HepG2 (cell line): ENCODE results near the gene EEIG1. TPM values are rescaled to one million over a fixed set of nuclear protein-coding genes. Genes with fewer than 3 reads are reported as not detected.

Experiments
- DMAP1 ChIP-seq: IDR thresholded peaks from 2 replicates; pipeline ENCODE4 v1.6.1; 2016
- IRF2 ChIP-seq: IDR thresholded peaks from 2 replicates; pipeline ENCODE4 v1.6.1; 2018; ENCODE audit warnings: missing genetic modification reagents, missing compliant biosample characterization
- LCORL ChIP-seq, 2 experiments: fragments of 450-650 bp in 1 of 2; sonication (generic) in 1 of 2; formaldehyde crosslinking in 1 of 2; IDR thresholded peaks; 2 replicates each; pipeline versions ENCODE4 v1.5.0 to v1.6.1; 2017 to 2020; ENCODE audit warnings: antibody characterized with exemption in 1 of 2, missing genetic modification reagents in 1 of 2
- NCOA2 ChIP-seq: sonication (generic); formaldehyde crosslinking; IDR thresholded peaks from 2 replicates; pipeline ENCODE4 v1.8.0; 2022; ENCODE audit warnings: inconsistent platforms
- NFIB ChIP-seq: sonication (generic); formaldehyde crosslinking; IDR thresholded peaks from 2 replicates; pipeline ENCODE4 v1.9.0; 2021; ENCODE audit warnings: missing genetic modification reagents, mild to moderate bottlenecking, borderline replicate concordance
- NR2C2 ChIP-seq: sonication (generic); formaldehyde crosslinking; IDR thresholded peaks from 2 replicates; pipeline ENCODE4 v1.4.0; 2020; ENCODE audit warnings: missing genetic modification reagents, mild to moderate bottlenecking, moderate library complexity, borderline replicate concordance
- POGK ChIP-seq: sonication (generic); formaldehyde crosslinking; conservative IDR thresholded peaks from 2 replicates; pipeline ENCODE4 v1.8.0; 2022; ENCODE audit warnings: mild to moderate bottlenecking, moderate library complexity, missing genetic modification reagents
- SCMH1 ChIP-seq: sonication (generic); formaldehyde crosslinking; IDR thresholded peaks from 2 replicates; pipeline ENCODE4 v1.9.0; 2021; ENCODE audit warnings: missing genetic modification reagents, mild to moderate bottlenecking, borderline replicate concordance
- SMAD3 ChIP-seq: sonication (generic); formaldehyde crosslinking; IDR thresholded peaks from 2 replicates; pipeline ENCODE4 v1.4.0; 2020; ENCODE audit warnings: missing genetic modification reagents
- TBX2 ChIP-seq: sonication (generic); formaldehyde crosslinking; IDR thresholded peaks from 2 replicates; pipeline ENCODE4 v1.5.0; 2020; ENCODE audit warnings: missing genetic modification reagents, mild to moderate bottlenecking, borderline replicate concordance
- ZBTB46 ChIP-seq: sonication (generic); formaldehyde crosslinking; IDR thresholded peaks from 2 replicates; pipeline ENCODE4 v1.4.0; 2020; ENCODE audit warnings: mild to moderate bottlenecking, missing genetic modification reagents, borderline replicate concordance
- ZBTB8A ChIP-seq: sonication (generic); formaldehyde crosslinking; IDR thresholded peaks from 2 replicates; pipeline ENCODE4 v1.4.0; 2020; ENCODE audit warnings: mild to moderate bottlenecking, low read depth, missing genetic modification reagents, borderline replicate concordance
- ZMAT5 ChIP-seq: sonication (generic); formaldehyde crosslinking; IDR thresholded peaks from 2 replicates; pipeline ENCODE4 v1.5.0; 2020; ENCODE audit warnings: mild to moderate bottlenecking, low read depth, missing genetic modification reagents, borderline replicate concordance
- ZNF17 ChIP-seq: sonication (generic); formaldehyde crosslinking; IDR thresholded peaks from 2 replicates; pipeline ENCODE4 v1.5.0; 2020; ENCODE audit warnings: mild to moderate bottlenecking, missing genetic modification reagents
- ZNF350 ChIP-seq: sonication (generic); formaldehyde crosslinking; IDR thresholded peaks from 2 replicates; pipeline ENCODE4 v1.4.0; 2020; ENCODE audit warnings: mild to moderate bottlenecking, low read depth, missing genetic modification reagents, borderline replicate concordance
- ZNF367 ChIP-seq: sonication (generic); formaldehyde crosslinking; IDR thresholded peaks from 2 replicates; pipeline ENCODE4 v1.4.0; 2020; ENCODE audit warnings: missing genetic modification reagents, borderline replicate concordance
- ZNF670 ChIP-seq: sonication (generic); formaldehyde crosslinking; IDR thresholded peaks from 2 replicates; pipeline ENCODE4 v1.8.0; 2022; ENCODE audit warnings: mild to moderate bottlenecking, missing genetic modification reagents, borderline replicate concordance
- ZNF766 ChIP-seq: sonication (generic); formaldehyde crosslinking; IDR thresholded peaks from 2 replicates; pipeline ENCODE4 v1.5.0; 2020; ENCODE audit warnings: missing genetic modification reagents, borderline replicate concordance
- ZNF850 ChIP-seq: sonication (generic); formaldehyde crosslinking; conservative IDR thresholded peaks from 2 replicates; pipeline ENCODE4 v1.9.0; 2021; ENCODE audit warnings: mild to moderate bottlenecking, missing genetic modification reagents
- ZSCAN31 ChIP-seq: sonication (generic); formaldehyde crosslinking; IDR thresholded peaks from 2 replicates; pipeline ENCODE4 v1.5.0; 2020; ENCODE audit warnings: low read depth, mild to moderate bottlenecking, missing genetic modification reagents
- polyA plus RNA-seq, 8 experiments: library from polyadenylated mRNA; depleted of rRNA in 3 of 8; stranded (reverse) in 7 of 8; unstranded in 1 of 8; fragments of >200 nt; fragmentation: Illumina TruSeq in 4 of 8; extraction: Trizol in 4 of 8; gene quantifications; 2 replicates each; pipeline versions ENCODE4 v1.2.1 to v1.2.3, GENCODE V29; 2011 to 2016; ENCODE audit warnings: low read depth in 4 of 8, missing spikeins in 1 of 8, mixed read lengths in 1 of 8; ENCODE audit not compliant: insufficient read depth in 1 of 8
- total RNA-seq, 5 experiments: library from RNA; depleted of rRNA; stranded (reverse); fragments of >200 nt; fragmentation: Illumina TruSeq; extraction: Trizol; gene quantifications; 2 replicates each; pipeline ENCODE4 v1.2.3, GENCODE V29; 2016; ENCODE audit warnings: low read depth in 1 of 5
- TF ChIP-seq, protein P1 (sequence below): sonication (generic); formaldehyde crosslinking; IDR thresholded peaks from 2 replicates; pipeline ENCODE4 v1.5.0; 2020; ENCODE audit warnings: missing genetic modification reagents, mild to moderate bottlenecking, borderline replicate concordance
- TF ChIP-seq, protein P2 (sequence below): sonication (generic); formaldehyde crosslinking; IDR thresholded peaks from 2 replicates; pipeline ENCODE4 v1.5.1; 2020; ENCODE audit warnings: missing genetic modification reagents, mild to moderate bottlenecking, borderline replicate concordance
- TF ChIP-seq, protein P3 (sequence below): sonication (generic); formaldehyde crosslinking; IDR thresholded peaks from 2 replicates; pipeline ENCODE4 v1.4.0; 2020; ENCODE audit warnings: missing genetic modification reagents, borderline replicate concordance

Gene EEIG1
- total and polyA plus RNA-seq, 2 of the 13 experiments (the other 11 are each of a cell fraction or from before 2014, with no cell fraction given): 16.6 to 25.2 TPM

DNA sequence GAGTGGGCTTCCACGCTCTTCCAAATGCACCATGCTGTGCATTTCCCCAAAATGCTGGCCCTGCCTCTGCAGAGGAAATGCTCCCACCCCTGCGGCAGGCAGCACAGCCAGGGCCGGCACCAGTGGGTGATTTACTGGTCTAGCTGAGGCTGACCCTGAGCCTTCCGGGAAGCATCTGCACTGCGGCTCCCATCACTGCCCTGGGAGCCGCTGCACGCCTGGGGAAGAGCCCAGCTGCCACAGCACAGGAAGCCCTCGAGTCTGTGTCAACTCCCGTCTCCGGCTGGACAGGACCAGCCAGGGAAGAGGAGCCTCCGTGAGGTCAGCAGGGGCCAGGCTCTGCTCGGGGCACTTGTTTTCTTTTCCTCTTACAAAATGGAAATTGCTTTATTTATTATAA lies 25.1 kb upstream of the EEIG1 start (continued):
- no peak for TF ChIP-seq ZNF17 (CRISPR knock-in tag)
- TF ChIP-seq SMAD3 (CRISPR knock-in tag): 0 out of 2 replicates have a peak, but pooled peaks have one; percentile 42
- TF ChIP-seq, protein P1, sequence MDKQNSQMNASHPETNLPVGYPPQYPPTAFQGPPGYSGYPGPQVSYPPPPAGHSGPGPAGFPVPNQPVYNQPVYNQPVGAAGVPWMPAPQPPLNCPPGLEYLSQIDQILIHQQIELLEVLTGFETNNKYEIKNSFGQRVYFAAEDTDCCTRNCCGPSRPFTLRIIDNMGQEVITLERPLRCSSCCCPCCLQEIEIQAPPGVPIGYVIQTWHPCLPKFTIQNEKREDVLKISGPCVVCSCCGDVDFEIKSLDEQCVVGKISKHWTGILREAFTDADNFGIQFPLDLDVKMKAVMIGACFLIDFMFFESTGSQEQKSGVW: no peak
- TF ChIP-seq LCORL (IDR thresholded peaks at IDR 0.05): no peak
- TF ChIP-seq LCORL (CRISPR knock-in tag; IDR thresholded peaks at IDR 0.05): peak; percentile 29; the same call in 1 of the 2 replicates
- no peak for TF ChIP-seq DMAP1 (CRISPR knock-in tag)
- no peak for TF ChIP-seq SCMH1
- no peak for TF ChIP-seq NFIB (CRISPR knock-in tag)
- peak; percentile 78 for TF ChIP-seq NCOA2 (CRISPR knock-in tag)
- TF ChIP-seq ZNF766 (CRISPR knock-in tag): no peak
- TF ChIP-seq IRF2: 0 out of 2 replicates have a peak, but pooled peaks have one; percentile 46
- no peak for TF ChIP-seq ZSCAN31 (CRISPR knock-in tag)
- TF ChIP-seq TBX2 (CRISPR knock-in tag): peak; percentile 50; the same call in 1 of the 2 replicates
- TF ChIP-seq ZNF350: peak; percentile 50; the same call in 1 of the 2 replicates
- TF ChIP-seq, protein P2, sequence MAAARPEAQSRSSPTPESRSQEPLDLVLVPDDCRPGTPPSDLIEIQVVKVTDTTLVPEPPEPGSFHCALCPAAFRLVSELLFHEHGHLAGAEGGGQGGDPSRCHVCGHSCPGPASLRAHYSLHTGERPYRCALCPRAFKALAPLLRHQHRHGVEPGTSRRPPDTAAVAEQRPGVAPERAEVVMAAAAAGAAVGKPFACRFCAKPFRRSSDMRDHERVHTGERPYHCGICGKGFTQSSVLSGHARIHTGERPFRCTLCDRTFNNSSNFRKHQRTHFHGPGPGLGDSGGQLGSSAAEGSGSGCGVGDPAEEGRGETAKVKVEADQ (CRISPR knock-in tag): no peak
- no peak for TF ChIP-seq ZBTB46
- TF ChIP-seq ZNF850 (CRISPR knock-in tag): no peak
- no peak for TF ChIP-seq ZMAT5 (CRISPR knock-in tag)
- TF ChIP-seq ZBTB8A: no peak
- TF ChIP-seq NR2C2 (CRISPR knock-in tag): no peak
- TF ChIP-seq POGK (CRISPR knock-in tag): no peak
- no peak for TF ChIP-seq ZNF367 (CRISPR knock-in tag)
- TF ChIP-seq, protein P3, sequence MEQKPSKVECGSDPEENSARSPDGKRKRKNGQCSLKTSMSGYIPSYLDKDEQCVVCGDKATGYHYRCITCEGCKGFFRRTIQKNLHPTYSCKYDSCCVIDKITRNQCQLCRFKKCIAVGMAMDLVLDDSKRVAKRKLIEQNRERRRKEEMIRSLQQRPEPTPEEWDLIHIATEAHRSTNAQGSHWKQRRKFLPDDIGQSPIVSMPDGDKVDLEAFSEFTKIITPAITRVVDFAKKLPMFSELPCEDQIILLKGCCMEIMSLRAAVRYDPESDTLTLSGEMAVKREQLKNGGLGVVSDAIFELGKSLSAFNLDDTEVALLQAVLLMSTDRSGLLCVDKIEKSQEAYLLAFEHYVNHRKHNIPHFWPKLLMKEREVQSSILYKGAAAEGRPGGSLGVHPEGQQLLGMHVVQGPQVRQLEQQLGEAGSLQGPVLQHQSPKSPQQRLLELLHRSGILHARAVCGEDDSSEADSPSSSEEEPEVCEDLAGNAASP: peak; percentile 78
- TF ChIP-seq ZNF670: 0 out of 2 replicates have a peak, but pooled peaks have one; percentile 36
